ENCODE data around the gene TRPV3.
"Not testable (repeated sequence)": the region's sequence is repeated elsewhere in the genome, so short reads cannot be mapped to it uniquely, and the experiment has no call there.

Gene TRPV3

GRCh38 chr17:3565143-3565542 is 7.5 kb upstream of the TRPV3 start:
- Histone ChIP-seq H3K4me2 (ENCODE audit: low read depth, low read length) (no peak overlapping the region), H3K9ac (ENCODE audit: low read length) (no peak overlapping the region), H3K4me1 (ENCODE audit: low read length) (peaks cover 5% of the 10 kb centered on the region; the same call in 1 of the 2 replicates), H3K79me2 (ENCODE audit: low read length) (no peaks in the 10 kb centered on the region), H3K9me2 (replicated peaks; ENCODE audit: insufficient read depth, low read length) (no peaks in the 10 kb centered on the region), H4K20me1 (ENCODE audit: insufficient read depth, low read length) (no peaks in the 10 kb centered on the region), H3K9me3 (replicated peaks; ENCODE audit: insufficient read depth, low read length) (no peaks in the 10 kb centered on the region), H3K4me3 (ENCODE audit: low read length) (no peak overlapping the region), H3K36me3 (replicated peaks; ENCODE audit: insufficient read depth, low read length) (no peaks in the 10 kb centered on the region), H3K27me3 (replicated peaks; ENCODE audit: insufficient read depth, low read length) (no peaks in the 10 kb centered on the region), H3K27ac (ENCODE audit: low read length) (no peak overlapping the region), H2AFZ (ENCODE audit: low read length) (no peak overlapping the region), H3F3A (ENCODE audit: insufficient read depth, low read length) (no peaks in the 10 kb centered on the region; the same call in 1 of the 2 replicates)
- DNase-seq = no peak
- TF ChIP-seq EZH2phosphoT487 (IDR thresholded peaks at IDR 0.05; ENCODE audit: low read length) = no peak
- TF ChIP-seq EZH2 (optimal IDR thresholded peaks at IDR 0.05; ENCODE audit: low read depth, low read length) = no peak
- no peak for TF ChIP-seq CTCF (IDR thresholded peaks at IDR 0.05; ENCODE audit: low read length)

DNA sequence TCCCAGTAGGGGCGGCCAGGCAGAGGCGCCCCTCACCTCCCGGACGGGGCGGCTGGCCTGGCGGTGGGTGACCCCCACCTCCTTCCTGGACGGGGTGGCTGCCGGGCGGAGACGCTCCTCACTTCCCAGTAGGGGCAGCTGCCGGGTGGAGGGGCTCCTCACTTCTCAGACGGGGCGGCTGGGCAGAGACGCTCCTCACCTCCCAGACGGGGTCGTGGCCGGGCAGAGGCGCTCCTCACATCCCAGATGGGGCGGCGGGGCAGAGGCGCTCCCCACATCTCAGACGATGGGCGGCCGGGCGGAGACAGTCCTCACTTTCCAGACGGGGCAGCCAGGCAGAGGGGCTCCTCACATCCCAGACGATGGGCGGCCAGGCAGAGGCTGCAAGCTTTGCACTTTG is 6.6 kb upstream of the TRPV3 start:
- H3F3A ChIP-seq (ENCODE audit: insufficient read depth, low read length); DNase-seq; H4K20me1 ChIP-seq (ENCODE audit: insufficient read depth, low read length); H3K9me2 ChIP-seq (replicated peaks; ENCODE audit: insufficient read depth, low read length); H3K27me3 ChIP-seq (replicated peaks; ENCODE audit: insufficient read depth, low read length); H3K36me3 ChIP-seq (replicated peaks; ENCODE audit: insufficient read depth, low read length); H2AFZ ChIP-seq (ENCODE audit: low read length); H3K4me3 ChIP-seq (ENCODE audit: low read length); H3K4me1 ChIP-seq (ENCODE audit: low read length); H3K9ac ChIP-seq (ENCODE audit: low read length); H3K9me3 ChIP-seq (replicated peaks; ENCODE audit: insufficient read depth, low read length); H3K79me2 ChIP-seq (ENCODE audit: low read length); H3K27ac ChIP-seq (ENCODE audit: low read length); H3K4me2 ChIP-seq (ENCODE audit: low read depth, low read length): not testable (repeated sequence)

GRCh38 chr17:3559270-3559645 is 1.6 kb upstream of the TRPV3 start:
- H3K9me2 ChIP-seq (replicated peaks; ENCODE audit: insufficient read depth, low read length) = no peaks in the 10 kb centered on the region
- peak overlapping the region; percentile 94 for H3K4me2 ChIP-seq (ENCODE audit: low read depth, low read length)
- peak overlapping the region; percentile 99 for H3K27ac ChIP-seq (ENCODE audit: low read length)
- H3K27me3 ChIP-seq (replicated peaks; ENCODE audit: insufficient read depth, low read length) = no peaks in the 10 kb centered on the region
- no peaks in the 10 kb centered on the region for H4K20me1 ChIP-seq (ENCODE audit: insufficient read depth, low read length)
- no peak for TF ChIP-seq CTCF (IDR thresholded peaks at IDR 0.05; ENCODE audit: low read length)
- no peak for TF ChIP-seq EZH2 (optimal IDR thresholded peaks at IDR 0.05; ENCODE audit: low read depth, low read length)
- TF ChIP-seq EZH2phosphoT487 (IDR thresholded peaks at IDR 0.05; ENCODE audit: low read length) = no peak
- no peak for DNase-seq
- peak overlapping the region; percentile 87 for H3K9ac ChIP-seq (ENCODE audit: low read length)
- peak overlapping the region; percentile 54 for H3K4me3 ChIP-seq (ENCODE audit: low read length)
- H3K79me2 ChIP-seq (ENCODE audit: low read length) = peaks cover 32% of the 10 kb centered on the region
- 0 out of 2 replicates have a peak, but pooled peaks cover 2% of the 10 kb centered on the region for H3K36me3 ChIP-seq (replicated peaks; ENCODE audit: insufficient read depth, low read length)
- H3F3A ChIP-seq (ENCODE audit: insufficient read depth, low read length) = peaks cover 16% of the 10 kb centered on the region
- no peaks in the 10 kb centered on the region for H3K9me3 ChIP-seq (replicated peaks; ENCODE audit: insufficient read depth, low read length)
- peaks cover 25% of the 10 kb centered on the region for H3K4me1 ChIP-seq (ENCODE audit: low read length)
- peak overlapping the region; percentile 35; the same call in 1 of the 2 replicates for H2AFZ ChIP-seq (ENCODE audit: low read length)

DNA sequence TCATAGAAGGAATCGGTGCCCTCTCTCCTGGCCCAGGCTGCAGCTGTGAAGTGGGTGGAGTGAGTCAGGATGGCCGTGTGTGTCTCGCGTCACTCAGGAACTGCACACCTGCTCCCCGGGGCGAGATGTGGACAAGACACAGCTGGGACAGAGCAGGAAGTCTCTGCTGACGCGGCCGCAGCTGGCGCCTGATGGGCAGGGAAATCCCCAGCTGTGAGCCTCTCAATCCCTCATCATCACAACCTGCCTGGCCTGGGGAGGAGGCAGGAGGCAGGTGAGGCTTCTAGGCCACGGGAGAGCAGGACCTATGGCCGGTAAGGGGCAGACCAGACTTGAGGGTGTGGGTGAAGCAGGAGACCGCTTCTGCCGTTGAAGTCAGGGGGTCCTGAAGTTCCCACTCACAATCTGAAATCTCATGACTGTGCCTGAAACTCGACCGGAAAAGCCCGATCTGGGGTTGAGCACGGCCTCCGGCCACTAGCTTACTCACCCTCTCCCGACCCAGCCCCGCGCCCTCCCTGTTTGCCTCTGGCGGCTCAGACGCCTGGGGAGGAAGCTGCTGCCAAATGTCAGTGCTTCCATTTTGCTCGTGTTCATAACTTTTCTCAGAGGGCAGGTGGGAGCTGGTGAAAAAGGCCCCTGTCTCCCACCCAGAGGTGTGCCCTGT is 1.1 kb upstream of the TRPV3 start:
- Histone ChIP-seq H3K27me3 (replicated peaks; ENCODE audit: insufficient read depth, low read length) (no peaks in the 10 kb centered on the region), H3K4me1 (ENCODE audit: low read length) (peaks cover 25% of the 10 kb centered on the region), H3F3A (ENCODE audit: insufficient read depth, low read length) (peaks cover 16% of the 10 kb centered on the region), H3K79me2 (ENCODE audit: low read length) (peaks cover 37% of the 10 kb centered on the region), H3K27ac (ENCODE audit: low read length) (peak overlapping the region; percentile 99), H4K20me1 (ENCODE audit: insufficient read depth, low read length) (no peaks in the 10 kb centered on the region), H3K4me2 (ENCODE audit: low read depth, low read length) (peak overlapping the region; percentile 94), H2AFZ (ENCODE audit: low read length) (peak overlapping the region; percentile 35; the same call in 1 of the 2 replicates), H3K36me3 (replicated peaks; ENCODE audit: insufficient read depth, low read length) (peaks cover 6% of the 10 kb centered on the region; the same call in 1 of the 2 replicates), H3K4me3 (ENCODE audit: low read length) (peak overlapping the region; percentile 54), H3K9me3 (replicated peaks; ENCODE audit: insufficient read depth, low read length) (no peaks in the 10 kb centered on the region), H3K9ac (ENCODE audit: low read length) (peak overlapping the region; percentile 87), H3K9me2 (replicated peaks; ENCODE audit: insufficient read depth, low read length) (no peaks in the 10 kb centered on the region)
- peak; percentile 97 for DNase-seq
- TF ChIP-seq CTCF (IDR thresholded peaks at IDR 0.05; ENCODE audit: low read length) (no peak), EZH2phosphoT487 (IDR thresholded peaks at IDR 0.05; ENCODE audit: low read length) (no peak), EZH2 (optimal IDR thresholded peaks at IDR 0.05; ENCODE audit: low read depth, low read length) (no peak)
